Activated T-cell treated with anti-CD3 and anti-CD28 coated beads for 1 hour (primary cell): ENCODE measurements around the gene CARD11.
A peak's percentile ranks its signal among the peaks of the same experiment; 100 is the strongest.
"Not testable (repeated sequence)": the region's sequence is repeated elsewhere in the genome, so short reads cannot be mapped to it uniquely, and the experiment has no call there.

Experiments
- DNase-seq: peaks from one replicate; pipeline ENCODE4 v3.0.0-alpha.2; 2020; ENCODE audit warnings: low read depth

Gene CARD11

DNA sequence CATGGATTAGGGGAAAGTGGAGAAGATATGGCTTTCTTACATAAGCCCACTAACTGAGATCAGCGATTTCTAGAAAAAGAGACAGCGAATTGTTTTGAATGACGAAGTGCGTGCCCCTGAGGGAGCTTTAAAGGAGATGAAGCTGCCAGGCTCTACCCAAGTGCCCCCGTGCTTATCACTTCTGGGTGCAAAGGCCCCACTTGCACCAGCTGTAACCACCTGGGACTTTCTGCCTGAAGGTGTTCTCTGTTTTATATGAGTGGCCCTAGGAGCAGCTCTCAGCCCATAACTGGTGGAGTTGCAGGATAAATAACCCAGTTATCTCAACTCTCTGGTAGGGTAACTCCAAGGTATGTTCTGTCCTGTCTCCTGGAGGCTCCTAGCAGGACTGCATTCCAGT lies 20.4 kb upstream of the CARD11 start:
- no peak for DNase-seq

GRCh38 chr7:3063016-3063753 lies 19.5 kb upstream of the CARD11 start:
- peak; percentile 57 for DNase-seq

- no peak for DNase-seq
These were observed 13.4 kb upstream of the CARD11 start for GRCh38 chr7:3057066-3057420.

- DNase-seq, result no peak
These were observed 12.8 kb upstream of the CARD11 start for GRCh38 chr7:3056234-3057065.

DNA sequence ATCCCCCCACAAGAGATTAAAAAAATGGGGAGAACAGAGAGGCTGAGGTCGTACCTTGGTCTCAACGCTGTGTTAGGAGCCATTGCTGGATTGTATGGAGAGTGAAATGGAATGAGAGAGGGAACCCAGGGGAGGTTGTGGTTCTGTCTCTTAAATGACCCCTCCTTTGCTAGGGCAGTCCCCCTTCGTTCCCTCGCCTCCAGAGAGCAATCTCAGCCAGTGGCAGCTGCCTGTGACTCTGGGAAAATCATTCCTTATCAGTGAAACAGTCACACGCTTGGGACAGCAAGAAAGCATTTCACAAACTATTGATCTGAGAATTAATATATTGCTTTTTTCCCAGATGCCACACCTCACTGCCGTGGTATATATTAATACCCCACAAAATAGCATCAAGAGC lies 12.0 kb upstream of the CARD11 start:
- DNase-seq, result no peak

- DNase-seq, result peak; percentile 55
These were observed 692 bp downstream of the CARD11 start for GRCh38 chr7:3042861-3043489.

GRCh38 chr7:3041986-3042675 lies 1.5 kb downstream of the CARD11 start:
- DNase-seq, result no peak

DNA sequence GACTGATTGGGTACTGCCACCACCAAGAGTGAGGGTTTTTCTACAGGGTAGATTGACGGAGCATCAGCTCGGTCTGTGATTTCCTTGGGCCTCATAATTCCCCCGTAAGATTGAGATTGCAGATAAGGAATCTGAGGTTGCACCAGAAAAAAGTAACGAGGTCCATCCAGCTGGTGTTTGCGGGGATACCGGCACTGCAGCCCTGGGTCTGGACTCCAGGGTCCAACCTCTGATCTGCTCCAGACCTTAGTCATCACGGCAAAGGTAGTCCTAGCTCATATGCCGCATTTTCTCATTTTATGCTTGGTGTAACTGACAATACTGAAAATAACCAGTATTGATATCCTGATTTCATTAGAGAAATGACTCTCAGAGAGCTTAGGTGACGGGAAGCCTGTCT lies 3.9 kb downstream of the CARD11 start:
- no peak for DNase-seq

GRCh38 chr7:3038011-3038410 lies 5.7 kb downstream of the CARD11 start:
- DNase-seq, result not testable (repeated sequence)

GRCh38 chr7:3037259-3037658 lies 6.4 kb downstream of the CARD11 start:
- DNase-seq, result no peak

DNA sequence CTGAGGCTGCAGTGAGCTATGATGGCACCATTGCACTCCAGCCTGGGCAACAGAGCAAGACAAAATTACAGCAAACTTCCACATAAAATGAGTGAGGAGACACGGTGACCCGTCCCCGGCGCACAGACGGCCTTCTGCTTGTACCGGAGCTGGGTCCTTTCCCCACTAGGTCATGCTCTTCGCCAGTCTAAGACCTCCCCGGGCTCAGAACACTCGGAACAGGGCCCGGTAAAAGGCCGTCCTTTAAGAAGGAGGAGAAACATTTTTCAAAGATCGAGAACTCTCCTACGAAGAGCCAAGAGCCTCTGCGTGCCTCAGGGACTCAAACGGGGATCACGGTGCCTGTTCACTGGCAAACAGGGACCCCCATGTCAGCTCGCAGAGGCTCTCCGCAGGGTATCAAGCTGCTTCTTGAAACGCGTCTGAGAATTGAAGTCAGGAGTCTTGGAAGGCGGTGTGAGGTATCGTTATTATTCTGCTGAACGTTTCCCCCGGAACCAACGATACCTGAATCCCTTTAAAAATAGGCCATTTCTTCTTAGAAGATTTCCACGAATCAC lies 9.0 kb downstream of the CARD11 start:
- no peak for DNase-seq

DNA sequence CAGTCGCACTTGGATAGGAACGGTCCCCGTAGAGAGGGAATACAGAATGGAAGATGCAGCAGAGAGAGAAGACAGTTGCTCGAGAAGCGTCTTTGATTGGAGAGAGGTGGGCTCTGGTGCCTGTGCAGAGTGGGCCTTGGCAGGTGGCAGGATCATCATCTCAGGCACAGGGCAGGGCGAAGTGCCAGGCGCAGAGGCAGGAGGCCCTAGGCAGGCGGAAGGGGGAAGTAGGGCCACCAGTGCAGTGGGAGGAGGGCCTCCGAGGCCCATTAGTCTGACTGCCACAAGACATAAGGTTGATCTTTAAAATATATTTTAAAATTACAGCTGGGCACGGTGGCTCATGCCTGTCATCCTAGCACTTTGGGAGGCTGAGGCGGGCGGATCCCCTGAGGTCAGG lies 10.1 kb downstream of the CARD11 start:
- no peak for DNase-seq

- DNase-seq, result no peak
These were observed 10.5 kb downstream of the CARD11 start for GRCh38 chr7:3033136-3033535.

GRCh38 chr7:3032256-3032655 lies 11.4 kb downstream of the CARD11 start:
- no peak for DNase-seq

DNA sequence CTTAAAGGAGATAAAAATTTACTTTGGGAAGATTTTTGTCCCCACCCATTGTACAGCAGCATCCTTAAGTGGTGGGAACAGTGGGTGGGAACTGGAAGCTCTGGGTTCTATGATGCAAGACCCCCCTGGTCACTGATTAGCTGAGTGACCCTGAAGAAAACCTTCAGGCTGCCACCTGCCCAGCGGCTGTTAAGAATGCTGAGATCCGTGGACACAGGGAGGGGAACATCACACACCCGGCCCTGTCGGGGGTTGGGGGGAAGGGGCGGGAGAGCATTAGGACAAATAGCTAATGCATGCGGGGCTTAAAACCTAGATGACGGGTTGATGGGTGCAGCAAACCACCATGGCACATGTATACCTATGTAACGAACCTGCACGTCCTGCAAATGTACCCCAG lies 14.5 kb downstream of the CARD11 start:
- no peak for DNase-seq

- DNase-seq, result no peak
These were observed 14.9 kb downstream of the CARD11 start for GRCh38 chr7:3028758-3029093.

DNA sequence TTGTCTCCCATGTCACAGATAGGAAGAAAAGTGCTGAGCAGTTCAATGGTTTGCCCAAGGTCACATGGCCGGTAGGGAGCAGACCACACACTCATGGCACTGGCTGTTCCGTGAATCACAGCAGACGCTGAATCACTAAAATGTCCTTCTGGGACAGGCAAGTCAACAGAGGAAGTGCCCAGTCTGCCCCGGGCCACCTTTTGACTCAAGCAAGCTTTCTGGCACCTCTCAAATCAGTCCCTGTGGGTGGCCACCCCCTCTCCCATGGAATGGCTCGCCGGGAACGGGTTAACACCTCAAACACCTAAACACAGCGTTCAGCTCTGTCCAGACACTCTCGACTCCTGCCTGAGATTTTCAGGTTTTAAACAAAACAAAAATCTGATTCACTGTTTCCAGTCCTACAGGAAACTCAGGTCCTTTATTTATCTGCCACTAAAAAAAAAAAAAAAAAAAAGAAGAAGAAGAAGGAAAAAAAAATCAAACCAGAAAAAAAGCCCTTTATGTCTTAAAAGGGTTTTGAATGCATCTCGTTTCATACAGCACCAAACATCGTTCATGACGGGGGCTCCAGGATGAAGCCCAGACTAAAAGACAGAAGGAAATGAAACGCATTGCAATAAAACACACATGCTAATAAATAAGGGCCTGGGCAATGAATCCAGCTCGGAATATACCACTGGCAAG lies 15.5 kb downstream of the CARD11 start:
- DNase-seq, result no peak

DNA sequence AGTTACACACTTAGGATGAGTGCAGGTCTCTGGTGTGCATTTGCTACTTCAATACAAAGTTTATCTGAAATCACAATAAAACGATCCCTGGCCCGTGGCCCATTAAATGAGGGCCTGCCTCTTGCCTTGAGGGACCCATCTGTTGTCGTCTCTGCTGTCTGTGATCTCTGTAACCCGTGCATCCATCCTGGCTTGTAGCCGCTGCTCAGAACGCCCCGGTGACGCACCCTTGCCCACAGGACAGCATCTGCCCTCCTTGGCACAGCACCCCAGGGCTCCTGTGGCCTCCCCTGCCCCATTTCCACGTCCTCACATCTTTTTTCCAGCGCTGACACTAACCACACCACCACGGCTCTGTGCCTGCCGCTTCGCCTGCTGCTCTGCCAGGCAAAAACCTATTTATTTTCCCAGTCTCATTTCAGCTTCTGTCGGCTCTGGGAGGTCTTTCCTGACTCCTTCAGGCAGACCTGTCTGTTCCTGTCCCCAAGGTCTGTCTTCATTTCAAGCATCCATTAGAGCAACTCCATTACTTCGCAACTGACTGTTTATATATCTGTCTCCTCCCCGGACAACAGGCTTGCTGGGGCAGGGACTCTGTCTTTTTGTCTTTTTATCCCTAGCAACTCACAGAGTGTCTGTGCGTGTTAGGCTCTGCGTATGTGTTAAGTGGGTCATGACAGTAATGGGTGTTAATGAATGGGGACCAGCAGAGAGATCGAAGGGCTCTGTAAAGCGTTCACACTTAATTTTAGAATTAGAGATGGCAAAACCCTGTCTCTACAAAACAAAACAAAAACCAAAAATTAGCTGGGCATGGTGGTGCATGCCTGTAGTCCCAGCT lies 16.4 kb downstream of the CARD11 start:
- DNase-seq, result no peak

DNA sequence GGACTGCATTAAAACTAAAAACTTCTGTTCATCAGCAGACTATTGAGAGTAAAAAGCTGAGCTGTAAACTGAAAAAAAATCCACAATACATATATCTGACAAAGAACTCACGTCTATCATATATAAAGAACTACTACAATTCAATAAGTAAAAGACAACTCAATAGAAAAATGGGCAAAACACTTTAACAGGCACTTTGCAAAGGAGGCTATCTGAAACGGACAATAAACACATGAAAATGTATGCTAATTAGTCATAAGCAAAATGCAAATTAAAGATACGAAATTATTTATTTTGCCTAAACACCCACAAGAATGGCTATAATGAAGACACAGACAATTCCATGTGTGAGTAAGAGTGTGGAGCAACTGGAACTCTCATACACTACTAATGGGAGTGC lies 18.1 kb downstream of the CARD11 start:
- no peak for DNase-seq

DNA sequence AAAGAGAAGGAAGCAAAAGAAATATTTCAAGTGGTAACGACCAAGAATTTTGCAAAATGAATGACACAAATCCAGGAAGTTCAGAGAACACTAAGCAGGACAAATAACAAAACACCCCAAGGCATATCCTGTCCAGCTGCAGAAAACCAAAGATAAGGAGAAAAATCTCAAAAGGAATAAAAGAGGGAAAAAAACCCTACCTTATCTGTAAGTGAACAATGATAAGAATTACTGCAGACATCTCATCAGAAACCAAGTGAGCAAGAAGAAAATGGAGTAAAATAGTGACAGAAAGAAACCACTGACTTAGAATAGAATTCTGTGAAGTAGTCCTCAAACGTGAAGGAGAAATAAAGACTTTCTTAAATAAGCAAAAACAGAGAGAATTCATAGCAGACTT lies 21.8 kb downstream of the CARD11 start:
- no peak for DNase-seq

- DNase-seq, result not testable (repeated sequence)
These were observed 22.4 kb downstream of the CARD11 start for GRCh38 chr7:3021224-3021623.
